ENCODE results near the gene SRSF5. TPM values are rescaled to one million over a fixed set of nuclear protein-coding genes. Genes with fewer than 3 reads are reported as not detected.
"Not testable (repeated sequence)": the region's sequence is repeated elsewhere in the genome, so short reads cannot be mapped to it uniquely, and the experiment has no call there.

The SRSF5 gene
- total RNA-seq (1,477 TPM), polyA plus RNA-seq (1,000 to 10,000 TPM in 3 of 4 donors, 100 to 1,000 TPM in 1; 909 to 1,385 (median 1,115) TPM)

GRCh38 chr14:69766984-69767368 is at the start of gene SRSF5:
SRSF5 (plus strand) TSS chr14:69767142; CDS start chr14:69768157, 1,015 bp downstream.
- Mint-ChIP-seq H3K27me3 (peaks cover 16% of the 10 kb centered on the region), H3K4me1 (peaks cover 31 to 69% (median 52%) of the 10 kb centered on the region in 4 donors), H3K27ac (peak within 1 kb of the TSS; percentile 99 to 100 (median 100)), H3K4me3 (peak within 1 kb of the TSS; percentile 99 to 100 (median 100)), H3K36me3 (peaks cover 43% of the 10 kb centered on the region), H3K9me3 (peaks cover 0 to 6% (median 0%) of the 10 kb centered on the region in 7 donors)
- no peaks in the 10 kb centered on the region for H3K9me3 ChIP-seq (ENCODE audit: control insufficient read depth in 2 of 2, low read length in 2 of 2)
- H3K36me3 ChIP-seq (ENCODE audit: control insufficient read depth, insufficient read depth, low read length), result peaks cover 38% of the 10 kb centered on the region
- H3K4me3 ChIP-seq (ENCODE audit: low read depth, low read length), result peak within 1 kb of the TSS; percentile 97
- H3K27me3 ChIP-seq (ENCODE audit: control insufficient read depth, insufficient read depth, low read length), result no peaks in the 10 kb centered on the region
- peak; percentile 83 to 87 for ATAC-seq (ENCODE audit: low read depth in 2 of 2)
- H3K4me1 ChIP-seq (ENCODE audit: control insufficient read depth, insufficient read depth, low read length, poor library complexity, severe bottlenecking), result peaks cover 43% of the 10 kb centered on the region
- peak; percentile 93 to 97 (median 93) for DNase-seq
- H3K27ac ChIP-seq (ENCODE audit: insufficient read depth, low read length, poor library complexity, severe bottlenecking), result peak within 1 kb of the TSS; percentile 100

GRCh38 chr14:69718614-69719013 is 48.3 kb upstream of the SRSF5 start:
- H3K9me3 Mint-ChIP-seq; H3K9me3 ChIP-seq (ENCODE audit: control insufficient read depth in 2 of 2, low read length in 2 of 2); ATAC-seq (ENCODE audit: low read depth in 2 of 2); H3K4me3 Mint-ChIP-seq; H3K27ac ChIP-seq (ENCODE audit: insufficient read depth, low read length, poor library complexity, severe bottlenecking); H3K4me3 ChIP-seq (ENCODE audit: low read depth, low read length); DNase-seq; H3K36me3 ChIP-seq (ENCODE audit: control insufficient read depth, insufficient read depth, low read length); H3K36me3 Mint-ChIP-seq; H3K27me3 Mint-ChIP-seq; H3K27me3 ChIP-seq (ENCODE audit: control insufficient read depth, insufficient read depth, low read length): not testable (repeated sequence)
- H3K4me1 ChIP-seq (ENCODE audit: control insufficient read depth, insufficient read depth, low read length, poor library complexity, severe bottlenecking), result peaks cover 10% of the 10 kb centered on the region
- Mint-ChIP-seq H3K4me1 (peaks cover 0 to 21% (median 13%) of the 10 kb centered on the region in 4 donors), H3K27ac (peak overlapping the region in 2 of 3 donors; percentile 19 to 65)

- peak overlapping the region in 1 of 4 donors; percentile 90 for H3K4me3 Mint-ChIP-seq
- no peak for ATAC-seq (ENCODE audit: low read depth in 2 of 2)
- H3K27me3 Mint-ChIP-seq, result no peaks in the 10 kb centered on the region
- no peak overlapping the region for H3K27ac ChIP-seq (ENCODE audit: insufficient read depth, low read length, poor library complexity, severe bottlenecking)
- H3K9me3 Mint-ChIP-seq, result no peaks in the 10 kb centered on the region
- H3K36me3 ChIP-seq (ENCODE audit: control insufficient read depth, insufficient read depth, low read length), result no peaks in the 10 kb centered on the region
- H3K4me3 ChIP-seq (ENCODE audit: low read depth, low read length), result no peak overlapping the region
- peaks cover 3% of the 10 kb centered on the region for H3K36me3 Mint-ChIP-seq
- H3K4me1 Mint-ChIP-seq, result peaks cover 0 to 21% (median 10%) of the 10 kb centered on the region in 4 donors
- H3K27ac Mint-ChIP-seq, result peak overlapping the region in 1 of 3 donors; percentile 19
- no peaks in the 10 kb centered on the region for H3K27me3 ChIP-seq (ENCODE audit: control insufficient read depth, insufficient read depth, low read length)
- H3K4me1 ChIP-seq (ENCODE audit: control insufficient read depth, insufficient read depth, low read length, poor library complexity, severe bottlenecking), result peaks cover 10% of the 10 kb centered on the region
- no peaks in the 10 kb centered on the region for H3K9me3 ChIP-seq (ENCODE audit: control insufficient read depth in 2 of 2, low read length in 2 of 2)
- DNase-seq, result no peak
These were observed 47.4 kb upstream of the SRSF5 start for GRCh38 chr14:69719501-69719951.

DNA sequence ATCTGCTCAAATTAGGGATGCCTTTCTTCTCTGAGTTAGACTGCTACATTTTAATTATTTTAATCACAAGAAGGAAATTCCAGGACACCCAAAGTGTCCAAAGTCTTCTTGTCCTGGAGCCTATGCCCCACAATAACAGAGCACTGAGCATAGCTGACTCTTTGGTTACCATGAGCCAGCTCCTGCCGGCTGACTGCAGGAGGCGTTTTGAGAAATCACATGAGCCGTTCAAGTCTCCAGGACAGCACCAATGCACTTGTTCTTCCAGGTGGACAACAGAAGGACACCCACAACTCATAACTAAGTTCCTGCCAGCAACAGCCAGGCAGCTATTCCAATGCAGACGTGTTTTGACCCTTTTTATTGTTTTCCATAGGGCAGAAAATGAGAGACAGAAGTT is 46.0 kb upstream of the SRSF5 start:
- H3K4me3 Mint-ChIP-seq, result no peak overlapping the region
- ATAC-seq (ENCODE audit: low read depth in 2 of 2) (no peak), DNase-seq (no peak)
- Histone ChIP-seq H3K27ac (ENCODE audit: insufficient read depth, low read length, poor library complexity, severe bottlenecking) (no peak overlapping the region), H3K9me3 (ENCODE audit: control insufficient read depth in 2 of 2, low read length in 2 of 2) (no peaks in the 10 kb centered on the region), H3K4me1 (ENCODE audit: control insufficient read depth, insufficient read depth, low read length, poor library complexity, severe bottlenecking) (peaks cover 8% of the 10 kb centered on the region), H3K27me3 (ENCODE audit: control insufficient read depth, insufficient read depth, low read length) (no peaks in the 10 kb centered on the region), H3K4me3 (ENCODE audit: low read depth, low read length) (no peak overlapping the region), H3K36me3 (ENCODE audit: control insufficient read depth, insufficient read depth, low read length) (no peaks in the 10 kb centered on the region)
- H3K9me3 Mint-ChIP-seq, result no peaks in the 10 kb centered on the region
- H3K27ac Mint-ChIP-seq, result no peak overlapping the region
- H3K27me3 Mint-ChIP-seq, result no peaks in the 10 kb centered on the region
- H3K4me1 Mint-ChIP-seq, result peaks cover 5 to 14% (median 10%) of the 10 kb centered on the region in 4 donors
- no peaks in the 10 kb centered on the region for H3K36me3 Mint-ChIP-seq

DNA sequence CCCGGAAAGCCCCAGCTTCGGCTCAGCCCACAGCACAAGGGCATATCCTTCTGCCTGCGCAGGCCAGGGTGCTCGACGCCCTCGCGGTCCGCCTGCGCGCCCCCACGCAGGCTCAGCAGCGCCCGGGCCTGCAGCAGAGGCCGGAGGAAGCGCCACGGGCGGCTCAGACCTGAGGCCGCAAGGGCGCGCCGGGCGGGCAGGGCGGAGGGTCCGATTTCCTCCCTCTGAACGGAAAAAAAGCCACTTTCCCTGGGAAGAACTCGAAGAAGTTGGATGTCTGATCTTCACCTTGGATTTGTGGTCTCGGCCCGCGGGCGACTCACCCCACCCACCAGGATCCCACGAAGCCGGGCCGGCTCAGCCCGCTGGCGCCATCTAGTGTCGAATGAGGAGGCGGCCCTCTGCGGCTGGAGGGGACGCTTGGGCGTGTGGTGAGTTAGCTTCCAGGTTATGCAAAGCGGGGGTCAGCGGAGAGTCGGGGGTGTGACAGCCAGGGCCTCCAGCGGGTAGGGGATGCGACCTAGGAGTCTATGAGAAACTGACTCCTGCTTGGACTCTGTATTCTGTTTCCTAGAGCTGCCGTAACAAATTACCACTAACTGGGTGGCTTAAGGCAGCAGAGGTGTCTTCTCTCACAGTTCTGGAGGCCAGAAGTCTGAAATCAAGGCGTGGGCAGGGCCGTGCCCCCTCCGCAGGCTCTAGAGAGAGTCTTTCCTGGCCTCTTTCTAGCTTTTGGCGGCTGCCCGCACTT is 40.0 kb upstream of the SRSF5 start:
- Mint-ChIP-seq H3K36me3 (no peaks in the 10 kb centered on the region), H3K4me3 (peak overlapping the region; percentile 17 to 81 (median 38)), H3K27ac (peak overlapping the region in 1 of 3 donors; percentile 60), H3K27me3 (no peaks in the 10 kb centered on the region), H3K9me3 (no peaks in the 10 kb centered on the region), H3K4me1 (peaks cover 5 to 17% (median 15%) of the 10 kb centered on the region in 4 donors)
- H3K27me3 ChIP-seq (ENCODE audit: control insufficient read depth, insufficient read depth, low read length), result no peaks in the 10 kb centered on the region
- DNase-seq, result peak; percentile 72 to 78 (median 77)
- H3K9me3 ChIP-seq (ENCODE audit: control insufficient read depth in 2 of 2, low read length in 2 of 2), result no peaks in the 10 kb centered on the region
- peak; percentile 88 for ATAC-seq (ENCODE audit: low read depth in 2 of 2)
- H3K4me1 ChIP-seq (ENCODE audit: control insufficient read depth, insufficient read depth, low read length, poor library complexity, severe bottlenecking), result peaks cover 11% of the 10 kb centered on the region
- H3K36me3 ChIP-seq (ENCODE audit: control insufficient read depth, insufficient read depth, low read length), result no peaks in the 10 kb centered on the region
- H3K4me3 ChIP-seq (ENCODE audit: low read depth, low read length), result peak overlapping the region; percentile 43
- no peak overlapping the region for H3K27ac ChIP-seq (ENCODE audit: insufficient read depth, low read length, poor library complexity, severe bottlenecking)

- no peak overlapping the region for H3K4me3 Mint-ChIP-seq
- H3K27me3 Mint-ChIP-seq, result no peaks in the 10 kb centered on the region
- no peak for DNase-seq
- H3K36me3 Mint-ChIP-seq, result no peaks in the 10 kb centered on the region
- Histone ChIP-seq H3K27me3 (ENCODE audit: control insufficient read depth, insufficient read depth, low read length) (no peaks in the 10 kb centered on the region), H3K9me3 (ENCODE audit: control insufficient read depth in 2 of 2, low read length in 2 of 2) (no peaks in the 10 kb centered on the region), H3K36me3 (ENCODE audit: control insufficient read depth, insufficient read depth, low read length) (no peaks in the 10 kb centered on the region), H3K4me3 (ENCODE audit: low read depth, low read length) (no peak overlapping the region), H3K27ac (ENCODE audit: insufficient read depth, low read length, poor library complexity, severe bottlenecking) (no peak overlapping the region), H3K4me1 (ENCODE audit: control insufficient read depth, insufficient read depth, low read length, poor library complexity, severe bottlenecking) (peaks cover 11% of the 10 kb centered on the region)
- H3K9me3 Mint-ChIP-seq, result no peaks in the 10 kb centered on the region
- no peak for ATAC-seq (ENCODE audit: low read depth in 2 of 2)
- H3K27ac Mint-ChIP-seq, result peak overlapping the region in 2 of 3 donors; percentile 3 to 65
- H3K4me1 Mint-ChIP-seq, result peaks cover 5 to 17% (median 15%) of the 10 kb centered on the region in 4 donors
These were observed 39.1 kb upstream of the SRSF5 start for GRCh38 chr14:69727860-69728259.

- not testable (repeated sequence) for DNase-seq; H3K4me3 Mint-ChIP-seq; H3K36me3 ChIP-seq (ENCODE audit: control insufficient read depth, insufficient read depth, low read length); ATAC-seq (ENCODE audit: low read depth in 2 of 2); H3K36me3 Mint-ChIP-seq; H3K4me3 ChIP-seq (ENCODE audit: low read depth, low read length); H3K9me3 ChIP-seq (ENCODE audit: control insufficient read depth in 2 of 2, low read length in 2 of 2); H3K9me3 Mint-ChIP-seq; H3K4me1 ChIP-seq (ENCODE audit: control insufficient read depth, insufficient read depth, low read length, poor library complexity, severe bottlenecking); H3K4me1 Mint-ChIP-seq; H3K27me3 ChIP-seq (ENCODE audit: control insufficient read depth, insufficient read depth, low read length); H3K27ac ChIP-seq (ENCODE audit: insufficient read depth, low read length, poor library complexity, severe bottlenecking)
- Mint-ChIP-seq H3K27me3 (peaks cover 11% of the 10 kb centered on the region), H3K27ac (peak overlapping the region in 1 of 3 donors; percentile 28)
These were observed 34.9 kb upstream of the SRSF5 start for GRCh38 chr14:69731919-69732598.

Data from CD4-positive, CD25-positive, alpha-beta regulatory T cell (primary cell).